Ramos (cell line): ENCODE data around the gene GPR39.

Experiments
- in situ Hi-C: fragments of 300-500 bp; cut with MboI; formaldehyde crosslinking; loops from one replicate; pipeline ENCODE4 v1.14.3; 2022; ENCODE audit warnings: low sequenced_read_pairs; ENCODE audit not compliant: unreplicated experiment

The GPR39 gene

GRCh38 chr2:132407784-132408183 lies 8.8 kb upstream of the GPR39 start:
- in situ Hi-C loops = no loop called here

DNA sequence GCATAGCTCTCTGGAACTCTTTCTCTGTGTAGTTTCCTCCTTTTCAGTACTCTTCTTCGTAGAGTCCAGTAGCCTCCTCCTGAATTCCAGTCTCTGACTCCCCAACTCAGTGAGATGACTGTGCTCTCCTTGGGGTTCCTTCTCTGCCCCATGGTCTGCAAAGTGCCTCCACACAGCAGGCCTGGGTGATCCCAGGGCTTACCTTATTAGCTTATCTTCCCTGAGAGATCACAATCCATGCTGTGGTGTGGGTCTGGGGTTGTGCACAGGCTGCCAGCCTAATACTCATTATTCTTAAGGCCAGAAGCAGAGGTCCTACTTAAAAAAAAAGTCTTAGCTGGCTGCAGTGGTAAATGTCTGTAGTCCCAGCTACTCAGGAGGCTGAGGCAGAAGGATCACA lies 4.6 kb upstream of the GPR39 start:
- in situ Hi-C loops = no loop called here

DNA sequence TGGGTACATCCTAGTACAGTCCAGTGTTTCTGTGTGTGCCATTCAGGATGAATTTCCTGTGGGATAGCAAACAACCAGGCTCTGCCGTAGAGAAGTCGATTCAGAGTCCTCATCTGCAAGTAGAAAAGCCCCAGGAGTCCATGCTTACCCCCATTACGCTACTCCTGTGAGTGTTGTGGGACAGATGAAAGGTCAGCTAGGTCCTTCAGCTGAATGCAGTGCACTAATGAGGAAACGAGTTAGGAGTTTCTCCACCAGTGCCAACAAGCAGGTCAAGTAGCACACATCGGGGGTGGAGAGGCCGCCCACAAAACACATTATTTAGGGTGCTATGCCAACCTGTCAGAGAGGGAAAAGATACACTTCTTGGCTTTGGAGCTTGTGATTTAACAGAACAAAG lies 2.5 kb upstream of the GPR39 start:
- in situ Hi-C loops = no loop called here

DNA sequence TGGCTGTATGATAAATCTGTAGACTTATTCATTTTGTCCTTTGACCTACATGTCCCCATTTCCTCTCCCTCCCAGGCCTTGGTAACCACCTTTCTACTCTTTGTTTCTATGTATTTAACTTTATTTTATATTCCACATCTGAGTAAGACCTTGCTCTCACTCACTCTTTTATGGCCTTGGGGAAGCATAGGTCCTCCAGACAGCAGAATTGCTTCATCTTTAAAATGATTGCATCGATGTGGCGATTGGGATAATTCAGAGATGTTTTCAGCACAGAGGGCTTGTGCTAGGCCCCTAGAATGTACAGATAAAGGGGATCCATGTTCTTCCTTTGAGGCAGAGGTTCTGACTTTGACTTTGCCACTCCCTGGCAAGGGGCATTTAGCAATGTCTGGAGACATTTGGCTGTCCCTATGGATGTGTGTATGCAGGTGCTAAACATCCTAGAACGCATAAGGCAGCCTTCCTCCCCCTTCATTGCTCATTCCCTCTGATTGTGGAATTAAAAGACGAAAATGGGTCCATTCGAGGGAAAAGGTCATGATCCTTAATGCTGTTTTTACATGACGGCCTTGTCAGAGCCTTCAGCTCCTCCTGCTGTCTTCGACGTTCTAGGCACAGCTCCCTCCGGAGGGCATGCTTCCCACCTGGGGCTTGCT lies 1.2 kb upstream of the GPR39 start:
- in situ Hi-C loops = no loop called here

- in situ Hi-C loops = no loop called here
These were observed 486 bp upstream of the GPR39 start for GRCh38 chr2:132415915-132416722.

DNA sequence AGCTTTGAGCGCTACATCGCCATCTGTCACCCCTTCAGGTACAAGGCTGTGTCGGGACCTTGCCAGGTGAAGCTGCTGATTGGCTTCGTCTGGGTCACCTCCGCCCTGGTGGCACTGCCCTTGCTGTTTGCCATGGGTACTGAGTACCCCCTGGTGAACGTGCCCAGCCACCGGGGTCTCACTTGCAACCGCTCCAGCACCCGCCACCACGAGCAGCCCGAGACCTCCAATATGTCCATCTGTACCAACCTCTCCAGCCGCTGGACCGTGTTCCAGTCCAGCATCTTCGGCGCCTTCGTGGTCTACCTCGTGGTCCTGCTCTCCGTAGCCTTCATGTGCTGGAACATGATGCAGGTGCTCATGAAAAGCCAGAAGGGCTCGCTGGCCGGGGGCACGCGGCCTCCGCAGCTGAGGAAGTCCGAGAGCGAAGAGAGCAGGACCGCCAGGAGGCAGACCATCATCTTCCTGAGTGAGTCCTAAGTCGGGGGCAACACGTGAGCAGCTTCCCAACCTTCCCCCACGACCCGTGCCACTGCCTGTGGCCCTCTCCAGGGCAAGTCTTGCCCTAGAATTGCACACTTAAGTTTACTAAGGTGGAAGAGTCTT lies 928 bp downstream of the GPR39 start:
- in situ Hi-C loops = no loop called here

GRCh38 chr2:132419235-132419634 lies 2.6 kb downstream of the GPR39 start:
- in situ Hi-C loops = no loop called here

DNA sequence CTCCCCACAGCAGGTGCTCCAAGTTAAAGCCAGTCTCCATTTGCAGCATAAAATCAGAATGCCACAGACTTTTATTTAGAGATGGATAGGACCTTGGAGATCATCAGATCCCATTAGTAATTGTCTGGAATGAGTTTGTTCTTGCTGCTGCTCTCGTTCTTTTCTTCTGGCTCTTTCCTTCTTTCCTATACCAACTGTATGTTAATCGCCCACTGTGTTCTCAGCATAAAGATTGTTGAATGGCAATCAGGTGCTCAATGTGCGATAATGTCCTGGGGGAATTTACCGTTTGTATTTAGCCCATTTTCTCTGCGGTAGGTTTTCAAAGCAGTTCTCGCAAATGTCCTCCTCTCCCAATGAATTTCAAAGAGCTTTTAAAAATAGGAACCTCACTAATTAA lies 3.3 kb downstream of the GPR39 start:
- in situ Hi-C loops = no loop called here

DNA sequence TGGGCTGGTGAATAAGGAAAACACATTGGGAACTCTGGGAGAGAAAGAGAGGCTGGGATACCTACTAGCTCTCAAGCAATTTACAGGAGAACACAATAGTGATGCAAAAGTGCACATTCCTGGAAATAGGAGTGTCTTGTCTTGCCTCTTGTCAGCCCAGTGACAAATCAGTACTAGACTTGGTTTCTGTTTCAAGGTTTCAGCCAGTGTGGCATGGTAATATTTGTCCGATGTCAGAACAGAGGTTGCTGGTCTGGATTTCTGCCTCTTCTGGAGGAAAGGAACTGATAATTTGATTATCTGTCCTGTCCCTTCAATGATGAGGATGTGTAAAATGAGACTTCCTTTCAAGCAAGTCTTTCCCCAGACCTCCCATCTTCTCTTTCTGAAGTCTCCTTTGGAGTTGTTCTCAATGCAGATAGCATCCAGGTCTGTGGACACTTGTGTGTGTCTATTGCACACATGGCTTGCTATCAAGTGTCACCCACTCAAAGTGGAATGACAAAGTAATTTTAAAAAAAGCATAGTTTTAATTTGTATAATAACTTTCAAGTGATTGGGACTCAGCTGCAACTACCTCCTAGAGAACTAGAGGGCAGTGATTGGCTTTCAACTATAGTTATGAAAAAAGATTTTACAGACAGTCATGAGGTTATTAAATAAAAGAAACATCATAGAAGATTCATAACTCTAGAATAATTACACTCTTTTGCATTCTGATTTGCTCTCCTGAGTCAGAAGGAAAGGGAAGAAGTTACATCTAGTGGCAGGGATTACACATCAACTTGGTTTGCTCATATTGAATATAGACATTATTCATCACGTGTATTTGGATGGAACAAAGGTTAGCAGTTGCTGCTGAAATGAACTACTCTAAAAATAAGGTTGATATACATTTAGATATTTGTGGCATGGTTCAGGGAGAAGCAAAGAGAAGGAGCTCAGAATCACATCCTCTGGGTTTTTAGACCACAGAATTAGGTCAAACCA lies 4.5 kb downstream of the GPR39 start:
- in situ Hi-C loops = no loop called here

- in situ Hi-C loops = no loop called here
These were observed 6.1 kb downstream of the GPR39 start for GRCh38 chr2:132422736-132423135.

- in situ Hi-C loops = no loop called here
These were observed 8.0 kb downstream of the GPR39 start for GRCh38 chr2:132424526-132425121.

- in situ Hi-C loops = no loop called here
These were observed 9.4 kb downstream of the GPR39 start for GRCh38 chr2:132426033-132426432.

GRCh38 chr2:132426656-132427055 lies 10.1 kb downstream of the GPR39 start:
- in situ Hi-C loops = no loop called here

DNA sequence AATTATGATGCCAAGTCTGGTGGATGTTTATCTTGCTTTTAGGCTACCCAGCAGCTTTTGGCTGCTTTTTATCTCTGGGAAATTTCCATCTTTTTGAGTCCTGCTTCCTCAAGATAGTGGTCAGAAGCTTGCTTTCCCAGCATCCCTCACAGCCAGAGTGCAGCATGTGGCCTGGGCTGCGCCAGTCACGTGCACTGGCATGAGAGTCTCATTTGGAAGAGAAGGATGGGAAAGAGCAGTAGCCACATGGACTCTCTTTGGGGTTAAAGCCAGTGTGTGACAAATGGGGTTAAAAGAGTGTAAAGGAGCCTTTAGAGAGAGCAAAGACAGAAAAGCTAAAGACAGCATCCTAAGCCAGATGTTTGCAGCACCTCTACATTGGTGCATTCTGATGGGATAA lies 12.7 kb downstream of the GPR39 start:
- in situ Hi-C loops = no loop called here

- in situ Hi-C loops = no loop called here
These were observed 13.5 kb downstream of the GPR39 start for GRCh38 chr2:132429941-132430573.

- in situ Hi-C loops = no loop called here
These were observed 14.3 kb downstream of the GPR39 start for GRCh38 chr2:132430895-132431294.

DNA sequence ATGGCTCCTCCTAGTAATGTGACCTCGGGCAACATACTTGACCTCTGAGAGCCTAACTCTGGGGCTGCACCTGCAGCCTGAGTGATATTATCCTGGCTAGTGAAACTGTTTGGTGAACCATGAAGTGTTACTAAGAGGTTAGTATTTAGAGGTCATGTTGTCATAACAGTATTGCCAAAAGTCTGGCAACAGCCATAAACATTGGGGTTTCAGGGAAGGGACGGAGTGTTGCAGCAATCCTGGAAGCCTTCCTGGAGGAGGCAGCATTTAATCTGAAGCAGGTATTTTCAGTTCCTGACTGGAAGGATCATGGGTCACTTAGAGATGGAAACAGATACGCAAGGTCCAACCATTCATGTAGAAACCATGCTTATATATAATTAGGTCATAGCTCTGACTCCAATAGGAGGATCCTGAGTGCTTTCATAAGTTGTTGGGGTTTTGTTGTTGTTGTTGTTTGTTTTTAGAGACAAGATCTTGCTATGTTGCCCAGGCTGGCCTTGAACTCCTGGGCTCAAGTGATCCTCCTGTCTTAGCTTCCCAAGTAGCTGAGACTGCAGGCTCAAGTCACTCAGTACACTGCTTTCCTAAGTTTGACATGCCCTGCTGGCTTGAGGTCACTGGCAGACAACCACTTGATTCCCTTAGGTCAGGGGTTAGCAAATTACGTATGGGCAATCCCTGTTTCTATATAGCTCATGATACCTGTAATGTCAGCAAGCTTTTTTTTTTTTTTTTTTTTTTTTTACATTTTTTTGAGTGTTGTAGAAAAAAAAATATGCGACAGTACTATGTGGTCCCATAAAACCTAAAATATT lies 21.5 kb downstream of the GPR39 start:
- in situ Hi-C loops = no loop called here

DNA sequence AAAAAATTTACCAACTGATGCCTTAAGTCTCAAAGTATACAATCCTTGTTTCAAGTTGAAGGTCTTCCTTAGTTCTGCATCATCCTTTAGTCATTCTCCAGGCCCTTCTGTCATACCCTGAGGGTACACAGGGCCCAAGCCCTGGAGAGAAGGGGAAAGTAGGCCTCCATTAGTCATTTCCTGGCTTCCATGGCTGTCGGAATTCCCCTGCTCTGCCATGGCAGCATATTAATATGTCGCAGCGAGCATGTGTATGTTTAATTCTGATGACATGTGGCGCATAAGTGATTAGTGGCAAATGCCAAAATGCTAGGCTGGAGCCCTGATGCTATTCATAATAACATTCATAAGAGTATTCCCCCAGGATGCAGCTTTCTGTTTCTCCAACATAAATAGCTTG lies 22.1 kb downstream of the GPR39 start:
- in situ Hi-C loops = no loop called here
